ENCODE measurements around the gene PDCD10. TPM values are rescaled to one million over a fixed set of nuclear protein-coding genes. Genes with fewer than 3 reads are reported as not detected.

Gene PDCD10
- polyA plus RNA-seq, 3 donors, result 31.7 to 61.8 (median 61.5) TPM

DNA sequence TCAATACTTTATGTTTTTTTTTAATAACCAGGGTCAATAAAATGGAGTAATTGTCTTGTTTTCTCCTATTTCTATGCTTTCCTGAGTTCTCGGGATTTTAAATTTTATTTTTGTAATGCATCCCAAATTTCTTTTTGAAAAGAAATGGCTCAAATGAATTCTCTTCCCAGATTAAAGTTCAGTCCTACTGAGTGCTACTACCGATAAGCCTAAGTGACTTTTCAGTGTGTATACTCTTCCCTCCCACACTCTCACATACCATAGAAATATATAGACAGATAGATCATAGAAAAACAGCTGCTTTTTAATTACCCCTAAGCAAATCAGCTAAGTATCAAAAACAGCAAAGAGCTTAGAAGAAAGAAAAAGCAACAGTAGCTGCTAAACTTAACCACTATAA, 2.3 kb upstream of the PDCD10 start:
- peaks cover 2 to 5% of the 10 kb centered on the region in 2 donors for H3K36me3 Mint-ChIP-seq
- Histone ChIP-seq H3K9ac (ENCODE audit: insufficient read depth, low read length, poor library complexity, severe bottlenecking) (no peak overlapping the region), H3K4me1 (ENCODE audit: control insufficient read depth in 1 of 2, insufficient read depth in 2 of 2, low read length in 2 of 2) (peaks cover 16 to 26% of the 10 kb centered on the region in 2 donors), H3K9me3 (replicated peaks in 1 of 2; ENCODE audit: control insufficient read depth in 1 of 2, insufficient read depth in 1 of 2, low read length in 2 of 2) (no peaks in the 10 kb centered on the region), H3K79me2 (ENCODE audit: insufficient read depth, low read length) (peaks cover 27% of the 10 kb centered on the region), H4K20me1 (ENCODE audit: insufficient read depth, low read length) (peaks cover 16% of the 10 kb centered on the region), H3K27ac (ENCODE audit: low read depth in 1 of 2, low read length in 2 of 2) (no peak overlapping the region), H3K27me3 (ENCODE audit: control insufficient read depth in 2 of 2, insufficient read depth in 2 of 2, low read length in 2 of 2) (no peaks in the 10 kb centered on the region), H3K4me3 (replicated peaks in 1 of 3; ENCODE audit: low read depth in 2 of 3, low read length in 3 of 3) (no peak overlapping the region), H3K4me2 (replicated peaks; ENCODE audit: extremely low read depth, low read length, poor library complexity, severe bottlenecking) (no peak overlapping the region), H3K36me3 (replicated peaks in 1 of 2; ENCODE audit: control insufficient read depth in 1 of 2, insufficient read depth in 2 of 2, low read length in 2 of 2) (no peaks in the 10 kb centered on the region), H2AFZ (ENCODE audit: insufficient read depth, low read depth, low read length, poor library complexity, severe bottlenecking) (no peak overlapping the region)
- no peak overlapping the region for H3K27ac Mint-ChIP-seq
- no peak overlapping the region for H3K4me3 Mint-ChIP-seq
- intact Hi-C loops (cut with micrococcal nuclease), result loop anchor here in 1 of 2 donors (10.0 kb wide), 1 partner anchor 128 kb away; no protein-coding TSS in a partner anchor
- no peak for DNase-seq
- H3K9me3 Mint-ChIP-seq, result no peaks in the 10 kb centered on the region
- peaks cover 15% of the 10 kb centered on the region for H3K4me1 Mint-ChIP-seq
- no CpG with 5 or more reads among the region's 2 CpGs for WGBS (ENCODE audit: insufficient coverage)
- H3K27me3 Mint-ChIP-seq (ENCODE audit: low read depth in 3 of 3), result peaks cover 0 to 1% (median 1%) of the 10 kb centered on the region in 3 donors
- TF ChIP-seq, protein P1, sequence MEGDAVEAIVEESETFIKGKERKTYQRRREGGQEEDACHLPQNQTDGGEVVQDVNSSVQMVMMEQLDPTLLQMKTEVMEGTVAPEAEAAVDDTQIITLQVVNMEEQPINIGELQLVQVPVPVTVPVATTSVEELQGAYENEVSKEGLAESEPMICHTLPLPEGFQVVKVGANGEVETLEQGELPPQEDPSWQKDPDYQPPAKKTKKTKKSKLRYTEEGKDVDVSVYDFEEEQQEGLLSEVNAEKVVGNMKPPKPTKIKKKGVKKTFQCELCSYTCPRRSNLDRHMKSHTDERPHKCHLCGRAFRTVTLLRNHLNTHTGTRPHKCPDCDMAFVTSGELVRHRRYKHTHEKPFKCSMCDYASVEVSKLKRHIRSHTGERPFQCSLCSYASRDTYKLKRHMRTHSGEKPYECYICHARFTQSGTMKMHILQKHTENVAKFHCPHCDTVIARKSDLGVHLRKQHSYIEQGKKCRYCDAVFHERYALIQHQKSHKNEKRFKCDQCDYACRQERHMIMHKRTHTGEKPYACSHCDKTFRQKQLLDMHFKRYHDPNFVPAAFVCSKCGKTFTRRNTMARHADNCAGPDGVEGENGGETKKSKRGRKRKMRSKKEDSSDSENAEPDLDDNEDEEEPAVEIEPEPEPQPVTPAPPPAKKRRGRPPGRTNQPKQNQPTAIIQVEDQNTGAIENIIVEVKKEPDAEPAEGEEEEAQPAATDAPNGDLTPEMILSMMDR (IDR thresholded peaks at IDR 0.05), result no peak

DNA sequence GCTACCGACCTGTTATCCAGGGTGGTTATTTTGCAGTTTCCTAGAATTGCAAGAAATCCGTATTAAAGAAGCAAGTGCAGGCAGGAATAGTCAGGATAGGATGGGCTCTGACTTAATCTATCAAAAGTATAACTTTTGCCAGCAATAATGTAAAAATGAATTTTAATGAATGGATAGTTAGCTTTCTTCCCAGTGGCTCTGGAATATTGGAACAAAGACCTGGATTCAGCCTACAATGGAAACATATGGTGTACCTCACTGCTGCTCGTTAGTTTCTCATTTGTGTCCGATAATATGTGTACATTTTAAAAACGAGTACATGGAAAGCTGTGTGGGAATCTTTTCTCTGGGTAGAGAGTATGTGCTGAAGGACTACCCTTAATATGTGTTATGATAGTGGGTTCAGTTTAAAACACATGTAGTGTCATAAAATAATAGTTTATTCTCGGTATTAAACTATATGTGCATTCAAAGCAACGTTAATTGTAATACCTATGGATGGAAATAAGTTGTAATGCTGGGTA, 1.6 kb upstream of the PDCD10 start:
- Histone ChIP-seq H3K9me3 (replicated peaks in 1 of 2; ENCODE audit: control insufficient read depth in 1 of 2, insufficient read depth in 1 of 2, low read length in 2 of 2) (no peaks in the 10 kb centered on the region), H2AFZ (ENCODE audit: insufficient read depth, low read depth, low read length, poor library complexity, severe bottlenecking) (peak overlapping the region; percentile 99), H4K20me1 (ENCODE audit: insufficient read depth, low read length) (peaks cover 22% of the 10 kb centered on the region), H3K79me2 (ENCODE audit: insufficient read depth, low read length) (peaks cover 34% of the 10 kb centered on the region), H3K27me3 (ENCODE audit: control insufficient read depth in 2 of 2, insufficient read depth in 2 of 2, low read length in 2 of 2) (no peaks in the 10 kb centered on the region), H3K27ac (ENCODE audit: low read depth in 1 of 2, low read length in 2 of 2) (no peak overlapping the region), H3K4me2 (replicated peaks; ENCODE audit: extremely low read depth, low read length, poor library complexity, severe bottlenecking) (peak overlapping the region; percentile 92), H3K4me3 (replicated peaks in 1 of 3; ENCODE audit: low read depth in 2 of 3, low read length in 3 of 3) (peak overlapping the region in 1 of 3 experiments; percentile 93), H3K9ac (ENCODE audit: insufficient read depth, low read length, poor library complexity, severe bottlenecking) (no peak overlapping the region), H3K4me1 (ENCODE audit: control insufficient read depth in 1 of 2, insufficient read depth in 2 of 2, low read length in 2 of 2) (peaks cover 16 to 26% of the 10 kb centered on the region in 2 donors), H3K36me3 (replicated peaks in 1 of 2; ENCODE audit: control insufficient read depth in 1 of 2, insufficient read depth in 2 of 2, low read length in 2 of 2) (no peaks in the 10 kb centered on the region)
- Mint-ChIP-seq H3K36me3 (peaks cover 5 to 8% of the 10 kb centered on the region in 2 donors), H3K27me3 (ENCODE audit: low read depth in 3 of 3) (peaks cover 0 to 1% (median 1%) of the 10 kb centered on the region in 3 donors), H3K4me3 (no peak overlapping the region), H3K4me1 (peaks cover 20% of the 10 kb centered on the region), H3K27ac (no peak overlapping the region), H3K9me3 (no peaks in the 10 kb centered on the region)
- TF ChIP-seq, protein P1 (IDR thresholded peaks at IDR 0.05), result no peak
- WGBS (ENCODE audit: insufficient coverage), result 40% methylated on average over 2 of the region's 7 CpGs
- DNase-seq, result no peak
- intact Hi-C loops (cut with micrococcal nuclease), result loop anchor here in 1 of 2 donors (10.0 kb wide), 1 partner anchor 128 kb away; no protein-coding TSS in a partner anchor

Data from CD14-positive monocyte (primary cell).